GM19351 (cell line): Measurements from ENCODE around the gene SLC35G6.
"Not testable (repeated sequence)": the region's sequence is repeated elsewhere in the genome, so short reads cannot be mapped to it uniquely, and the experiment has no call there.

Experiments used
- ATAC-seq: cut with Tn5 transposase; IDR thresholded peaks from one replicate; pipeline ENCODE4 v1.9.1; 2021; ENCODE audit warnings: mild to moderate bottlenecking, moderate library complexity; ENCODE audit not compliant: unreplicated experiment

SLC35G6 gene

GRCh38 chr17:7481275-7481674 lies at the start of gene SLC35G6:
TSS of gene SLC35G6 (plus strand) at chr17:7481446. CDS start at chr17:7481517, 71 bp downstream.
- not testable (repeated sequence) for ATAC-seq

GRCh38 chr17:7432296-7432695 lies 49.0 kb upstream of the SLC35G6 start:
- ATAC-seq = no peak

- peak; percentile 15 for ATAC-seq
These were observed 45.3 kb upstream of the SLC35G6 start for GRCh38 chr17:7435676-7436555.

GRCh38 chr17:7436556-7437368 lies 44.5 kb upstream of the SLC35G6 start:
- no peak for ATAC-seq

GRCh38 chr17:7437369-7437863 lies 43.8 kb upstream of the SLC35G6 start:
- no peak for ATAC-seq

GRCh38 chr17:7437950-7438614 lies 43.2 kb upstream of the SLC35G6 start:
- no peak for ATAC-seq

GRCh38 chr17:7438656-7439460 lies 42.4 kb upstream of the SLC35G6 start:
- no peak for ATAC-seq

- ATAC-seq = no peak
These were observed 41.7 kb upstream of the SLC35G6 start, which contains the start of gene FGF11 for GRCh38 chr17:7439462-7440112. TSS of gene FGF11 (plus strand) at chr17:7439512. CDS start at chr17:7439621, 109 bp downstream.

- no peak for ATAC-seq
These were observed 41.0 kb upstream of the SLC35G6 start for GRCh38 chr17:7440113-7440833.

- no peak for ATAC-seq
These were observed 40.4 kb upstream of the SLC35G6 start for GRCh38 chr17:7440834-7441195.

- no peak for ATAC-seq
These were observed 40.0 kb upstream of the SLC35G6 start for GRCh38 chr17:7441266-7441665.

- ATAC-seq = no peak
These were observed 39.1 kb upstream of the SLC35G6 start for GRCh38 chr17:7442142-7442541.

GRCh38 chr17:7443499-7444485 lies 37.5 kb upstream of the SLC35G6 start:
- ATAC-seq = no peak

GRCh38 chr17:7444682-7445618 lies 36.3 kb upstream of the SLC35G6 start, which contains the start of gene CHRNB1:
TSS of gene CHRNB1 (plus strand) at chr17:7445061. CDS start at chr17:7445128, 67 bp downstream.
- no peak for ATAC-seq

- no peak for ATAC-seq
These were observed 35.7 kb upstream of the SLC35G6 start for GRCh38 chr17:7445619-7445968.

- no peak for ATAC-seq
These were observed 32.8 kb upstream of the SLC35G6 start for GRCh38 chr17:7448461-7448860.
